ENCODE results near the gene POU2F2.

POU2F2 gene

DNA sequence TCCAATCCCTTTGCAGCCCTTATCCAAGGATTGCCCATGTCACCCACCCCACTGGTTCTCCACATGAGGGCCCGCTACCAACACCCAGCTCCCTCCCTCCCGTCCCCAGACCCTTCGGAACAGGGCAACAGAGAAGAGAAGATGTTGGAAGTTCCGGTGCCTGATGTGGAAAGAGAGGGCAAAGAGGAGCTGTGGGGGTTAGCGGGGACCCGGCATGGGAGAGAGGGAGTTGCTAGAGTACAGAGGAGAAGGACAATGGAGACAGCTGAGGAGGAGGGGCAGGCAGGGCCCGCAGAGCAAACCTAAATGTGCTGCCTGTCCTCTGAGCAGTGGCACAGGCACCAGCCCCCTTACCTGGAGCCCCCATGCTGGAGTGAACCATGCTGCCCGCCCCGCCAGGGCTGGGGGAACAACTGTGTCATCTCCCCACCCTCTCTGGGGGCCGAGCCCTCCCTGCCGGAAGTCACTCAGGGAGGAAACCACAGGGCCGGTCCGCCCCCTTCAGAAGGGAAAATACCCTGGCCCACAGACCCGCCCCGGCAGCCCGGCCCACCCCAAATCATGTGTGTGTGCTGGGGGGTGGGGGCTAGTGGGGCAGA, at the start of gene POU2F2:
TSS of gene POU2F2 (minus strand) at position 417 of the 599 bp plus-strand sequence. CDS start at position 382, 35 bp downstream.
- peak; percentile 37 for DNase-seq (ENCODE audit: low spot score)

DNA sequence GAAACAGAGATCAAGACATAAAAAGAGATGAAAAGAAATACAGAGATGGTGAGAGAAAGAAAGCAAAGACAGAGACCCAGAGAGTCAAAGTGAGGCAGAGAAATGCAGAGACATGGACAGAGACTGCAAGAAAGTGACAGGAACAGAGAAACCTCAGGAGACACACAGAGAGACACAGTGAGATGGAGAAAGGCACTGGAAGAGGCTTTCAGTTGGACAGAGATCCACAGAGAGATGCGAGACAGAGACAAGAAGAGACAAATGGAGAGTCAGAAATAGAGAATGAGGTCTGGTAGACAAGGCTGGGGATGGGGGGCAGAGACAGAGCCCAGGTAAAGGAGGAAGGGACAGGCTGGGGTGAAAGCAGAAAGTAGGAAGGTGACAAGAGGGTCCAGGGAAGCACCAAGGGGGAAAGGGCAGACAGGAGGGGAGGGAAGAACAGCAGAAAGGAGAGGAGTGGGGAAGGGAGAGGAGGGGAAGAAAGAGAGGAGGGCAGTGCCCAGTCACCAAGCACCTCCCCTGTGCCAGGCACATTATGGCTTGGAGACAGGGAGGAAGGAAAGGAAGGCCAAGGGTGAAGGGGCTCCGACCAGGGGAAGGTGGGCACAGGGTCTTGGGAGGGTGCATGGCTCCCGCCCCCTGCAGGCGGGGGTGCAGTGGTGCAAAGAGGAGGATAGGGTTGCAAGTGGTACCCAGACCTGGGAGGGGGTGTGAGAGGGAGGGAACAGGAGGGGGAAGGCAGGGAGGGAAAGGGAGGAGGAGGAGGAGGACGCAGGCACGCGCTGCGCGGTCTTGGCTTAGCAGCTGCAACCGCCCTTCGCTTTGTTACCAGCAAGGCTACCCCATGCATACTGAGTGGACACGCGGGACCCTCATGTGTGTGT, 46.8 kb upstream of the POU2F2 start:
- DNase-seq (ENCODE audit: low spot score) = no peak

DNA sequence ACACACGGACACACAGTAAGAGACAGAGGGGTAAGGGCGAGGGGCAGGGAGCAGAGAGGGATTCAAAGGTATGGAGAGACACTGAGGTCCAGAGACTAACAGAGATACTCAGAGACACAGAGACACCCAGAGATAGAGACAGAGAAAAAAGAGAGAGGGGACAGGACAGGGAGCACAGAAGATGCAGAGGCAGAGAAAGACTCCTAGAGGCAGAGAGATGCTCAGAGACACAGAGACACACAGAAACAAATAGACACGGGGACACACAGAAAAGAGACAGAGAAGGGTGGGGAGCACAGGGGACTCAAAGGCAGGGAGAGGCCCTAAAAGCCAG, 45.4 kb upstream of the POU2F2 start:
- DNase-seq (ENCODE audit: low spot score) = no peak

DNA sequence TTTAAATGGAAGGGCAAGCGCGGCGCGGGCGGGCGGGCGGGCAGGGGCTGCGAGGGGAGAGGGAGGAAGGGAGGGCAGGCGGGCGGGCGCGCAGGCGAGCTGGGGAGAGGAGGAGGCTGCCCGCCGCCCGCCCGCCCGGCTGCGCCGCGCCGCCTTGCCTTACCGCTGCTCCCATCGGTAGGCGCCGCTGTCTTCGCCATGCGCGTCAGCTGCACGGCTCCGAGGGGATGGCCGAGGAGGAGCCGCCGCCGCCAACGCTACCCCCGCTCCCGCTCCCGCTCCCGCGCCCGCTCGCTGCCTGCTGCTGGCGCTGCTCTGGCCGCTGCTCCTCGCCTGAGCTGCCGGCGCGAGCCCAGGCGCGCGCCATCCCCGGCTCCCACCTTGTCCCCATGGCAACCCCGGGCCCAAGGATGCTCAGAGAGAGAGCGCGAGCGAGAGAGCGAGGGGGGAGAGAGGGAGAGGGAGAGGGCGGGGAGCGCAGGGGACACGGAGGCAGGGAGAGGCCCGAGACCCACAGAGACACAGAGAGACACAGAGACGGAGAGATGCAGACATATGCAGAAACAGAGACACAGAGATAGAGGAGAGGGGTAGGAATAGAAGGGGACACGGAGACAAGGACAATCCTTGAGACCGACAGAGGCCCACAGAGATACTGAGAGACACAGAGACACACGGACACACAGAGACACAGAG, 44.9 kb upstream of the POU2F2 start:
- DNase-seq (ENCODE audit: low spot score) = peak; percentile 67

DNA sequence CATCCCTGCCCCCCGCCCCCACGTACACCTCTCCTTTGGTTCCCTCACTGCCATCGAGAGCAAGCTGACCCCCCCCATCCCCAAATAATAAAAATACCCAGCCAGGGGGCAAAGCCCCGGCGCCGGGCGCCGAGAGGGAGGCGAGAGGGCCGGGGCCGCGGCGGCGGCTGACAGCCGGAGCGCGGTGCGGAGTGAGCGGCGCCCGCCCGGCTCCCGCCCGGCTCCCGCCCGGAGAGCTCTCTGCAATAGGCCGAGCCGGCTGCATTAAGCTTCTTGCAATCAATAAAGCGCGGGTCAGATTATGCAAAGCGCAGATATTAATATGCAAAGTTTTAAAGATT, 44.4 kb upstream of the POU2F2 start:
- no peak for DNase-seq (ENCODE audit: low spot score)

DNA sequence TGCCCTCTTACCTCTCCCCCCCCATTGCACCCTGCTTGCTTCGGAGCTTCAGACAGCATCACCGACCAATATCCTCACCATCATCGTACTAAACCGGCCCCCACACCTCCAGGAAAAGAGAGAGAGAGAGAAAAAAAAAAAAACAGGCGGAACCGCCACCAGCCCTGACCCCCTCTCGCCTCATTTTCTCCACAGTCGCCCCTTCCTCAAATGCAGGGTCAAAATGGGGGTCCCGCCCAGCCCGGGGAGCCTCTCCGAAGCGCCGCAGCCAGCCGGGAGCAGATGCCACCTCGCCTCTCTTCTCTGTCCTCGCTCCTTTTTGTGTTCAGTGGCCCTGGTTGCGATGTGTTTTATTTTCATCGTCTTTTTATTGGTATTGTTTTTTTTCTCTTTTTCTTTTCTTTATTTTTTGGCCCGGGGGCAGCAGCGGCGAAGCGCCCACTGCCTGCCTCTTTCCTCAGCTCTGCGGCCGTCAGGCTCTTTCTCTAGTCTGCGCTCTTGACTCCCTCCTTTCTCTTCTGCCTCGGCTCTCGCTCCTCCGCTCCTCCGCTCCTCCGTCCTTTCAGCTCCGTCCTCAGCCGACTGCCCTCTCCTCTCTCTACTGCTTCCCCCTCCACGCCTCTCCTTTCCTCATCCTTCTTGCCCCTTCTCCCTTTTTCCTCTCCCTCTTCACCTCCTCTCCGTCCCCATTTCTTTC, 43.9 kb upstream of the POU2F2 start:
- DNase-seq (ENCODE audit: low spot score) = peak; percentile 7

DNA sequence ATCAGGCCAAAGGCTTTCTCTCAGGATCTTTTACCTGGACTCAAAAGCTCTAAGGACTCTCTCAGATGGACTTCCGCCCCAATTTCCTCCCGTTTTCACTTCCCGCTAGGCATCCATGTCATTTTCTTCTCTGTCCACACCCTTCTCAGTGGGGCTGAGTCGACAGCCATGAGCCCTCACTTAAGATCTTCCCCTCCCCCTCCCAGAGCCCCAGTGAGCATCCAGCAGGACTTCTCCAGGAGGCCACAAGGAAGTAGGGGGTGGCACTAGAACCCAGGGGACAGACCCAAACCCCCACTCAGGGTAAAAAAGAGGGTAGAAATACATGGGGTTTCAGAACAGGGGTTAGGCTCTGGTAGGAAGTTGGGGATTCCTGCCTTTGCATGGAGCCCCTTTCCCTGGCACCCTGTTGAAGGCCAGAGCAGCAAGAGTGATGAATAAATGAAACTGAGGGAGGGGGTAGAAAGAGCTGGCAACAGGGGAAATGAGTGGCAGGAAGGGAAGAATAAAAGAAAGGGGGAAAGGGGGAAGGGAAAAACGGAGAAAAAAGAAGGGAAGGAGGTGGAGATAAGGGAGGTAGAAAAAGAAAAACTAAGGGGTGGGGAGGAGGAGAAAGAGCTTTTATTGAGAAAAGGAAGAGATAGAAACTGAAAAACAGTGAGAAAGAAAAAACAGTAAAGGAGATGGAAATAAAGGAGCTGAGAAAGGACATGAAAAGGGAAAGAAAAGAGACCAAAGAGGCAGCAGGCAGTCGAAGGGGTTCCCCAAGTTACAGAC, 42.9 kb upstream of the POU2F2 start:
- DNase-seq (ENCODE audit: low spot score) = no peak

DNA sequence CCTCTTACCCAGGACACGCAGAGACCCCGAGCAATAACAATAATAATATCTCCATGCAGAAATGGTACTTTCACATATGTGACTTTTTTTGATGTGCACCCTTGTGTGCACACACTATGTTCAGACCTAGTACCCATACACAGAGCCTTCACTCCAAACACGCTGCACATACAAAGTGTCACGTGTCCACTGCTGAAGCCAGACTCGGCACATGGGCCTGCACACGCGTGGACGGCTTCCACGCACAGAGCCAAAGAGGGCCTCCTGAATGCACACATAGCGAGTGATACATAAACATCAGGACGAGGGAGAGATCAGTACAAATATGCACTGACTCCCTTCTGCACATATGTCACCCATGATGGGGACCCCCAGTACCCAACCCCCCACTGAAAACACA, 41.9 kb upstream of the POU2F2 start:
- DNase-seq (ENCODE audit: low spot score) = no peak

DNA sequence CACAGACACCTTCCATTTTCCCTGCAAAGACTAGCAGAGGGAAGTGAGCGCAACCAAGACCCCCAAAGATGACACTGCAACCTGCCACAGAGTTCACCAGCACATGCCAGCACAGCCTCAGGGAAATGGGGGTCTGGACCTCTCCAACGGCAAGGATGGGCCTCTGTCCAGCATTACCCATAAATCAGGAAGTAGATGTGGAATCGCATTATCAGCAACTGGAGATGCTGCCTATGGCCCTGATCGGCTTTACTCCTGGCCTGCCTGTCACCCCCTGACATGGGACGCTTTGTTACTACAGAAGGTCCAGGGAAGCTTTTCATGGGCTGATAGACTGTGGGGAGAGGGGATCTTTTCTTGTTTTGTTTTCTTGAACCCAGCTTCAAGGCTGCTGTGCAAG, 41.4 kb upstream of the POU2F2 start:
- no peak for DNase-seq (ENCODE audit: low spot score)

DNA sequence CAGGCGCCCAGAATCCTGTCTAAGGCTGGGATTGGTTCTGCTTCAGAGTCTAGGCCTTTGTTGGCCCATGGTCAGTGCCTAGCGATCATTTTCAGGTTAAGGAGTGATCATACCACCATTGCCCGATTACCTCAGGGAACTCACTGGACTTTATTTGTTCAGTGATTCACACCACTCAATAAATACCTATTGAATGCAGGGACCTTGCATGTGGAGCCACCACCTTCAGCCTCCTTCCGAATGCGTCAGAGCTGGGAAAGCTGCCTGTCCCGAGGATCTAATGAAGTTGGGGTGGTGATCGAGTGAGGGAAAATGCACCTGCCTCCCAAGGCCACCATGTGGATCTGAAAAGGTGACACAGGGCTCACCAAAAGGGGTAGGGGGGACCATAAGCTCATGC, 40.0 kb upstream of the POU2F2 start:
- DNase-seq (ENCODE audit: low spot score) = no peak

DNA sequence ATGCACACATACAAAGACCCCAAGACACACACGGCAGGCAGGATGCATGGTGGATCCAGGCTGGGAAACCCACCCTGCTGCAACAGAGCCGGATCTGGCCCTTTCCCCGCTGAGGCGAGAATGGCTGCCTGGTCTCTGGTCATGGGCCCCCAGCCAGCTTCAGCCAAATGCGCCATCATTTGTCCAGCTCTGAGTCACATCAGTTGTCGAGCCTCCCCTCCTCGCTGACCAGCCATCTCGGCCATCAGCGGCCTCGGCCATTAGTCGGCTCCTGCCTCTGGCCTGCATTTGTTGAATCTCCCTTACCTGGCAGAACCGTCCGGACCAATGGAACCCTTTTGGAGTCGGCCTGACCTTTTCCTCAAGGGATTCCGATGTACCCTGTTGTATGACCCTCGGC, 38.5 kb upstream of the POU2F2 start:
- DNase-seq (ENCODE audit: low spot score) = no peak

DNA sequence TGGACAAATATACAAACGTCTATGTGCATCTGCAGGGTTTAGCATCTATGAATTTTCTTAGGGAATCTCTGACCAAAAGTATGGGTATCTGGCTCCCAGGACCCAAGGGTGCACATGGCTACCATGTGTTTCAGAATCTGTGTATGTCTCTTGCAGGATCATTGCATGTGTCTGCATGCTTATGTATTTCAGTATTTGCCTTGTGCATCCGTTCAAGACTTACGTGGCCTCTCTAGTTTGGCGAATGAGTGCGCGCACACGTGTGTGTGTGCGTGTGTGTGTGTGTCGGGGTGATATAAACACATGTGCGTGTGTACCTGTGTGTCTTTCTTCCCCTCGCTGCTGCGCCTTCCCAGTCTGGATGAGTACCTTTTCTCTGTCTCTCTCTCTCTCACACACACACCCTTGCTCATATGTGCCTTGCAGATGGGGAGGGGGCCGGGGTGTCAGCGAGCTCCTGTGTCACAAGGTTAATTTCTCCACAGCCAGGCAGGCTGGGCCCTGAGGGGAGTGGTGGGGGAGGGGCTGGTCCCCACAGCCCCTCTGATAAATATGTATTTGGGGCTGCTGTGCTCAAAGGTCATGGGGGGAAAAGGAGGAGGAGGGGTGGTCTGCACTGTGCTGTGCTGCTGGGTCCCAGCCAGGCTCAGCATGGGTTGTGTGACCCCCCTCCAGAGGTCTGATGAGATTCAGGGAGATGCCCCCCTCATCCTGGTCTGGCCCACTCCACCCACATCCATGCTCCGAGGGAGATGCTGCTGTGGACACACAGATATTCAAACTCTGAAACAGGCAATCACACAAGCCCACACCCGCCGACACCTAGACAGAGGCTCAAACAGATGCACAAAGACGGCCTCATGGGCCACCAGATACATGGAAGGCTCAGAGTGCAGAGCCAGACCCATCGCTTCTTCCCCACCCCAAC, 37.5 kb upstream of the POU2F2 start:
- DNase-seq (ENCODE audit: low spot score) = no peak

DNA sequence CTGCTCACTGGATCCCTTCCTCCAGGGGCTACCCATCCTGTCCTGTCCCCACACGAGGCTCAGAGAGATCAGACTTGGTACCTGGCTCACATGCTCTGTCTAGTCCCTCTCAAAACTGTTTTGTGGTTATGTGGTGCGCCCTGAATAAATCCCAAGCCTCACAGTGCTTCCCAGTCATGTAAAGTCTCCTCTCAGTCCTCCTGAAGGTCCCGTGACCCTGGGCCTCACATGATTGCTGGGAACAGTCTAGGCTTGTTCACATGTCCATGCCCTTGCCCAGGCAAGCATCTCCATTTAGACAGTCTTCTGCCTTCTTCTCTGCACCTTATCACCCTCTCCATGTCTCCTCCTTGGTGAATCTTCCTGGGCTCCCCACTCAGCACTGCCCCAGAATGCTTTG, 36.0 kb upstream of the POU2F2 start:
- no peak for DNase-seq (ENCODE audit: low spot score)

DNA sequence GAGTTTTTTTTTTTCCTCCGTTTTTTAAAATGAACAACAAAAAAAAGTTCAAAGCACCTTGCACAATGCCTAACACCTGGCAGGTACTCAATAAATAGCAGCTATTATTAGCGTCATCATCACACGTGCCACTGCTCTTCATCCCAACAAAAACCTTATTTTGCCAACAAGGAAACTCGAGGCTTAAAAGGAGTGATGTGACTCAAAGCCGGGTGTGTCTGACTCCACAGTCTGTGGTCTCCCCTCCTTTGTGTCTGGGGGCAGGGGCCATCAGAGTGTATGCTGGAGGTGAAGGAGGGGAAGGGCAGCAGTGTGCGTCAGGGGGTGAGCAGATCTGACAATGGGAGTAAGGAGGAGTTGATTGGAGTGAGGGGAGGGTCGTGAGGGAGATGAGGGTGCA, 34.1 kb upstream of the POU2F2 start:
- no peak for DNase-seq (ENCODE audit: low spot score)

DNA sequence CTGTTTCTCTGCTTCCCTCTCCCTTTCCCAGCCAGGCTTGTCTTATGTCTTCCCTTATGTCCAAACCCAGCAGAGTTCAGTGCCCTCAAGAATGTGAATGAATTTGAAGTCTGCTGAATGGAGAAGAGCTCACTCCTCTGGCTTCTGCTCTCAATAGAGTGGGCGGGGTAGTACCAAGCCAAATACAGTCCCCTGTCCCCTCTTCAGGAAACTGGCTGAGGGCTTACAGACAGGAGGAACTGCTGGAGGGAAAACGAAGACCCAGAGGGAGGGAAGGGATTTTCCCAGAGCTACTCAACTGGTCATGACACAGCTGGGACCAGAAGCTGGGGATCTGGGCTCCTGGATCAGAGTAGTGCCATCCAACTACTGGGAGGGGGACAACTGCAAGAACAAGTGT, 32.9 kb upstream of the POU2F2 start:
- DNase-seq (ENCODE audit: low spot score) = no peak

DNA sequence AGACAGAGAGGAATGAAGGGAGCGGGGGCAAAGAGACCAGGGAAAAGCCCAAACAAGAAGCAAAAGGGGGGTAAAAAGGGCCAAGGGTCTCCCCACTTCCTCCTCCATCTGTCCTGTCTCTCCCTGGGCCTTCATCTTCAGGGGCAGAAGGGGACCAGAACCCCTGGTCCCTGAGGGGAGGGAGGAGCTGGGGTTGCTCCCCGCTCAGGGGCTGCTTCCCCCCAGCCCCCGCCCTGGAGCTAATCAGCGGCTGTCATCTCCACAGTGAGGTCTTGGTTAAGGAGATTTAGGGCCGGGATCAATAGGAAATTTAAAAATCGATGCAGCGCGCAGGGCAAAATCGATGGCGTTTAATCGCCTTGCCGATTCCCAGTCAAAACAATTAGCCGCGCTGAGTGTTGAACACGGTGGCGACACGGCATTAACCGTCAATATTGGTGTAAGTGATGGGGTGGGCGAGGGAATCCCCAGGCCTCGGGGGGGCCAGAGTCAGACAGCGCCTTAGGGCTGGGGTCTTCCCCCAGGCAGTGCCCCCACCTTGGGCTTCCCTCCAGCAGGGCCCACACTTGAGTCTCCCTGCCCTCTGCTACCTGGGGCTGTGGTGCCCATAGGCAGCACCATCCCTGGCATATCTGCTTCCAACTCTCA, 29.5 kb upstream of the POU2F2 start:
- DNase-seq (ENCODE audit: low spot score) = no peak

DNA sequence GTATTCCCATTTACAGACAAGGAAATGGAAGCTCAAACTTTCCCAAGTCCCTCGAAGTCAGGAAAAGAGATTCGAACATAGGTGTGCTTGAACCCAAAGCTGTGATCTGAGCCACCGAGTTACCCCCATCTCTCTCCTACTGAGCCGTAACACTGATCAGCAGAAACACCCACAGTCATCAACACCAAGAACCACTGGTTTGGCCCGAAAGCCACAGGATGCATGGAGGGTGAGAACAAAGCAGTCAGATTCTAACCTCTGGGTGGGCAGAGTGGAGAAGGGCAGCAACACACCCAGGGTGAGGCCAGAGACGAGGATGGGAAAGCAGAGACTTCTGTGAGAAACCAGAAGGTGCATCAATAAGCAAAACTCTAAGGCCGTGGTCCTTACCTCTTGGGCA, 27.7 kb upstream of the POU2F2 start:
- DNase-seq (ENCODE audit: low spot score) = no peak

DNA sequence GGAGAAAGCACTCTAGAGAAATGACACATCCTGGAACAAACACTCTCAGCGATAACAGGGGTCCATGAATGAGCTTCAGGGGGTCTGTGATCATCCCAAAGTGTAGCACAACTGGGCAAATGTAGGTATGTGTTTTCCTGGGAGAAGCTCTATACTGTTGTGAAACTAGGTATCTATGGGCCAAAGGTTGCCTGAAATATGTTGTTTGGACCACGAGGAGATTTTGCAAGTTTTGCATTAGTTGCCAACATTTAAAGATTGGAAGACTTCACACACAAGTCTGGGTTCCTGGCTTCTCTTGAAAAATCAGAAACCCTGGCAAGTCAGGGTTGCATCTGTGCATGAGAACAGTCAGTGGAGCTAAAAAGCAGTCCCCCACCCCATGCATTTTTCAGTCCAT, 26.7 kb upstream of the POU2F2 start:
- DNase-seq (ENCODE audit: low spot score) = no peak

DNA sequence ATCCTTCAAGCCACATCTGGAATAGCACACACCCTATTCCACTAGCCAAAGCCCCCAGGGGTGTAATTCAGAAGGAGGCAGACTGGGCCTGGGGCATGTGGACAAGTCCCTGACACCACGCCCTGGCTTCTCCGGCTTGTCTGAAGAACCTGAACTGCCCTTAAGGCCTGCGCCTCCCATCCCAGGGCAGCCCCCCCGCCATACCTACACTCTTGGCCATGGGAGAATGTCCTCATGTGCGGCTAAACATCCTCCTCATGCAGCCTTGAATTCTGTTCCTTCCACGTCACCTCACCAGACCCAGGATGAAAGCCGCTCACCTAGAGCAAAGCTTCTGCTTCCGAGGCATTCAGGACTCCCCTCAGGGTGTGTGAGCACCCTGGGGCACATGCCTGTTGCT, 24.3 kb upstream of the POU2F2 start:
- no peak for DNase-seq (ENCODE audit: low spot score)

DNA sequence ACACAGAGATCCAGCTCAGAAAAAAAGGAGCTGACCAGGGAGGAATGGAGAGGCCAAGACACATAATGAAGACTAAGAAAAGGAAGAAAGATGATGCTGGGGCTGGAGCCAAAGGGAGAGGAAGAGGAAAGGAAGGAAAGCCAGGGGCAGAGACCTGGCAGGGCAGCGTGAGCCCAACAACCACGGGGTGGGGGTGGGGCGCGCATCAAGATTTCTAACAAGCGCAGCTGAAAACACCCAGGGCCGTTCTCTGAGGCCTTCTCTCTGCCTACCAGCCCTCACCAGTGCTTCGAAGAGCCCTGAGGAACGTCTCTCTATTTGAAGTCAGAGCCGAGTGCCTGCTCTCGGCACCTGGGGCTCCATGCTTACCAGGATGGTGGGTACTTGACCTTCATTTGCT, 23.6 kb upstream of the POU2F2 start:
- DNase-seq (ENCODE audit: low spot score) = no peak
